ENCODE measurements around the gene IWS1.

IWS1 gene

GRCh38 chr2:127449898-127450297 is 76.4 kb downstream of the IWS1 start:
- Histone ChIP-seq H3K36me3 (ENCODE audit: control insufficient read depth in 2 of 2, insufficient read depth in 2 of 2, low read length in 2 of 2) (no peaks in the 10 kb centered on the region), H3K9me3 (ENCODE audit: control insufficient read depth in 2 of 2, low read length in 2 of 2) (no peaks in the 10 kb centered on the region), H3K27me3 (ENCODE audit: control insufficient read depth in 2 of 2, insufficient read depth in 2 of 2, low read length in 2 of 2) (no peaks in the 10 kb centered on the region), H3K9ac (ENCODE audit: low read depth in 1 of 2, low read length in 2 of 2) (no peak overlapping the region), H3K4me3 (ENCODE audit: low read length in 2 of 2) (no peak overlapping the region), H3K4me1 (ENCODE audit: control insufficient read depth in 2 of 2, insufficient read depth in 2 of 2, low read length in 2 of 2) (peaks cover 9% of the 10 kb centered on the region in 2 donors), H3K27ac (ENCODE audit: low read depth in 2 of 2, low read length in 2 of 2) (no peak overlapping the region)

DNA sequence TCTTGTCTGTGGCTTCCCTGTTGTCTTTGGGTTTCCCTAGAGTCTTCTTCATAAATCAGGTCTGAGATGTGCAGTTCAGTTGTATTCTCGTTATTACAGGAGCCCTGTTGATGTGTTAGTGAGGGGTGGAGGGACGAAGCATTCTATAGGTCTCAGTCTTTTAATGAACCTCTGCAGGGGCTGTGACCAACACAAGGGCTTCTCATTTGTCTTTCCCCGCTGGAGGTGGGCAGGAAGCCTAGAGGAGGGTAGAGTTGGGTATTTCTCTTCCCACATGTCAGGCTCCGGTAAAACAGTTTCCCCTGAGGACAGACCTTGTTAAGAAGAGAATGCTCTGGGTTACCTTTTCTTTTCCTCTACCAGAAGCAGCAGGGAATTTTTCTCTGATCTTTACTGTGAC is 76.9 kb downstream of the IWS1 start:
- H3K27me3 ChIP-seq (ENCODE audit: control insufficient read depth in 2 of 2, insufficient read depth in 2 of 2, low read length in 2 of 2), result no peaks in the 10 kb centered on the region
- no peaks in the 10 kb centered on the region for H3K9me3 ChIP-seq (ENCODE audit: control insufficient read depth in 2 of 2, low read length in 2 of 2)
- peaks cover 5 to 7% of the 10 kb centered on the region in 2 donors for H3K4me1 ChIP-seq (ENCODE audit: control insufficient read depth in 2 of 2, insufficient read depth in 2 of 2, low read length in 2 of 2)
- H3K36me3 ChIP-seq (ENCODE audit: control insufficient read depth in 2 of 2, insufficient read depth in 2 of 2, low read length in 2 of 2), result no peaks in the 10 kb centered on the region
- no peak overlapping the region for H3K27ac ChIP-seq (ENCODE audit: low read depth in 2 of 2, low read length in 2 of 2)
- no peak overlapping the region for H3K4me3 ChIP-seq (ENCODE audit: low read length in 2 of 2)
- H3K9ac ChIP-seq (ENCODE audit: low read depth in 1 of 2, low read length in 2 of 2), result no peak overlapping the region

- no peaks in the 10 kb centered on the region for H3K27me3 ChIP-seq (ENCODE audit: control insufficient read depth in 2 of 2, insufficient read depth in 2 of 2, low read length in 2 of 2)
- H3K9ac ChIP-seq (ENCODE audit: low read depth in 1 of 2, low read length in 2 of 2), result no peak overlapping the region
- no peaks in the 10 kb centered on the region for H3K4me1 ChIP-seq (ENCODE audit: control insufficient read depth in 2 of 2, insufficient read depth in 2 of 2, low read length in 2 of 2)
- no peak overlapping the region for H3K27ac ChIP-seq (ENCODE audit: low read depth in 2 of 2, low read length in 2 of 2)
- no peaks in the 10 kb centered on the region for H3K9me3 ChIP-seq (ENCODE audit: control insufficient read depth in 2 of 2, low read length in 2 of 2)
- no peaks in the 10 kb centered on the region for H3K36me3 ChIP-seq (ENCODE audit: control insufficient read depth in 2 of 2, insufficient read depth in 2 of 2, low read length in 2 of 2)
- H3K4me3 ChIP-seq (ENCODE audit: low read length in 2 of 2), result no peak overlapping the region
Measured at GRCh38 chr2:127448526-127448925, 77.8 kb downstream of the IWS1 start.

- no peaks in the 10 kb centered on the region for H3K9me3 ChIP-seq (ENCODE audit: control insufficient read depth in 2 of 2, low read length in 2 of 2)
- H3K9ac ChIP-seq (ENCODE audit: low read depth in 1 of 2, low read length in 2 of 2), result no peak overlapping the region
- no peak overlapping the region for H3K4me3 ChIP-seq (ENCODE audit: low read length in 2 of 2)
- H3K36me3 ChIP-seq (ENCODE audit: control insufficient read depth in 2 of 2, insufficient read depth in 2 of 2, low read length in 2 of 2), result no peaks in the 10 kb centered on the region
- H3K4me1 ChIP-seq (ENCODE audit: control insufficient read depth in 2 of 2, insufficient read depth in 2 of 2, low read length in 2 of 2), result peaks cover 8% of the 10 kb centered on the region in 2 donors
- H3K27me3 ChIP-seq (ENCODE audit: control insufficient read depth in 2 of 2, insufficient read depth in 2 of 2, low read length in 2 of 2), result no peaks in the 10 kb centered on the region
- H3K27ac ChIP-seq (ENCODE audit: low read depth in 2 of 2, low read length in 2 of 2), result no peak overlapping the region
Measured at GRCh38 chr2:127439343-127439742, 86.9 kb downstream of the IWS1 start.

DNA sequence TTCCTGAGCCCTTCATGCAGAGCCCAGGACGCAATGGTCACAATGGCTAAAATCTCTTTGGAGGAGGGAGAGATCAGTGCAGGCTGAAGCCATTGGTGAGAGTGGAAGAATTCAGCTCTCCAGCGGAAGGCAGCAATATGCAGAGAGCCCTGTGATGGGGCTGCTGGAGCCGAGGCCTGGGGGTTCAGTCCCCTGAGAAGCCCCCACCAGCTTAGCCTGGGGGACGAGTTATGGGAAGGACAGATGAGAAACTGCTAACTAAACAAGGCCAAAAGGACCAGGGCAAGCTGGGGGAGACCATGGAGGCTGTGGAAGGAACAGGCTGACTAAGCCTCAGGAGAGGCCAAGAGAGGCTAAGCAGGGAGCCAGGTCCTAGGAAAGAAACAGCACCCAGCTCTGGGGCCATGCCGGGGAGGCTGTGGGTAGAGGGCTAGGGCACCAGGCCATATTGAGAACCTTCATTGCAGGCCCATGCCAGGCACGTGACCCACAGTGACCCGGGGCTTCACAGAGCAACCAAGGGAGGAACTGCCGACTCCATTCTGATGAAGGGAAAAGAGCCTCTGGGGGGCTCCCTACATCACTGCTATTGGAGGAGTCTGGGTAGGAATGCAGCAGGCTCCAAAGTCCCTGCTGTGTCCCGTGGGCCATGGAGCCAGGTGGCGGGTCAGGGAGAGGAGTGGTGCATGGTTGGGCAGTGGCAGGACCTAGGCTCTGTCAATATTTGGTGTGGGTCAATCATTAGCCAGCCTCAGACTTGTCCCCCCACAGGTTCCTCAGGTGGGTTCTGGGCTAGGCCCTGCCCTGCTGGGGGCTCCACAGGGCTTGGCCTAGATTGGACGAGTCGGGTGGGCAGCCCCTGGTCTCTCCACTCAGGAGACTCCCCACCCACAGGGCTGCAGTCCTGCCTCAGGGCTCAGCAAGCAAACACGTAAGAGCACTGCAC is 88.2 kb downstream of the IWS1 start:
- Histone ChIP-seq H3K27ac (ENCODE audit: low read depth in 2 of 2, low read length in 2 of 2) (no peak overlapping the region), H3K9ac (ENCODE audit: low read depth in 1 of 2, low read length in 2 of 2) (no peak overlapping the region), H3K4me1 (ENCODE audit: control insufficient read depth in 2 of 2, insufficient read depth in 2 of 2, low read length in 2 of 2) (peaks cover 8% of the 10 kb centered on the region in 2 donors), H3K27me3 (ENCODE audit: control insufficient read depth in 2 of 2, insufficient read depth in 2 of 2, low read length in 2 of 2) (no peaks in the 10 kb centered on the region), H3K36me3 (ENCODE audit: control insufficient read depth in 2 of 2, insufficient read depth in 2 of 2, low read length in 2 of 2) (no peaks in the 10 kb centered on the region), H3K4me3 (ENCODE audit: low read length in 2 of 2) (peak overlapping the region in 1 of 2 donors; percentile 7), H3K9me3 (ENCODE audit: control insufficient read depth in 2 of 2, low read length in 2 of 2) (no peaks in the 10 kb centered on the region)

DNA sequence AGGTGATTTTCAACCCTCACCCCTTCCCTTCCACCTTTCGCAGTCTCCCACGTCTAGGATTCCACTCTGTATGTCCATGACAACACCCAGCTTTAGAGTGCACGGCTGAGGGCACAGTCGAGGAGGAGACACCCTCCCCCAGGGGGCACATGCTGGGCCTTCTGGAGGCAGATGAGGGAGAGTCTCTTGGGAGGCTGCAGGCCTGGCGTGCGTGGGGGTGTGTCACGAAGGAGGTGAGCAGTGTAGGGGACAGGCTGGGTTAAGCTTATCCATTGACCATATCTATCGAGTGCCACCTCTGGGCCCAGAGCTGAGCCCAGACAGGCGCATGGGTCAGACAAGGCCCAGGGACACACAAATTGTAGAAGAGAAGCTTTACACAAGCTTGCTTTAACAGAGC is 89.2 kb downstream of the IWS1 start:
- H3K4me3 ChIP-seq (ENCODE audit: low read length in 2 of 2), result no peak overlapping the region
- no peak overlapping the region for H3K9ac ChIP-seq (ENCODE audit: low read depth in 1 of 2, low read length in 2 of 2)
- H3K27ac ChIP-seq (ENCODE audit: low read depth in 2 of 2, low read length in 2 of 2), result no peak overlapping the region
- no peaks in the 10 kb centered on the region for H3K27me3 ChIP-seq (ENCODE audit: control insufficient read depth in 2 of 2, insufficient read depth in 2 of 2, low read length in 2 of 2)
- H3K9me3 ChIP-seq (ENCODE audit: control insufficient read depth in 2 of 2, low read length in 2 of 2), result no peaks in the 10 kb centered on the region
- H3K4me1 ChIP-seq (ENCODE audit: control insufficient read depth in 2 of 2, insufficient read depth in 2 of 2, low read length in 2 of 2), result peaks cover 8% of the 10 kb centered on the region in 2 donors
- H3K36me3 ChIP-seq (ENCODE audit: control insufficient read depth in 2 of 2, insufficient read depth in 2 of 2, low read length in 2 of 2), result no peaks in the 10 kb centered on the region

DNA sequence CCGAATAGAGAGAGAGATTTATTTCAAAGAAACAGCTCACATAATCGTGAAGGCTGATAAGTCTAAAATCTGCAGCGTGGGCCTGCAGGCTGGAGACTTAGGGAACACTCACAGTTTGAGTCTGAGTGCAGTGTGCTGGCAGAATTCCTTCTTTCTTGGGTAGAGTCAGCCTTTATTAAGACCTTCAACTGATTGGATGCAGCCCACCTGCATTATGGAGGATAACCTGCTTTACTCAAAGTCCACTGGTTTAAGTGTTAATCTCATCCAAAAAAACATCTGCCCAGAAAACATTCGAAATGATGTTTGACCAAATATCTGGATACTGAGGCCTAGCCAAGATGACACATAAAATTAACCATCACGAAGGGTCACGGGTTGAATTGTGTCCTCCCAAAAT is 91.8 kb downstream of the IWS1 start:
- no peak overlapping the region for H3K4me3 ChIP-seq (ENCODE audit: low read length in 2 of 2)
- no peak overlapping the region for H3K9ac ChIP-seq (ENCODE audit: low read depth in 1 of 2, low read length in 2 of 2)
- H3K27ac ChIP-seq (ENCODE audit: low read depth in 2 of 2, low read length in 2 of 2), result no peak overlapping the region
- H3K9me3 ChIP-seq (ENCODE audit: control insufficient read depth in 2 of 2, low read length in 2 of 2), result no peaks in the 10 kb centered on the region
- no peaks in the 10 kb centered on the region for H3K36me3 ChIP-seq (ENCODE audit: control insufficient read depth in 2 of 2, insufficient read depth in 2 of 2, low read length in 2 of 2)
- H3K27me3 ChIP-seq (ENCODE audit: control insufficient read depth in 2 of 2, insufficient read depth in 2 of 2, low read length in 2 of 2), result no peaks in the 10 kb centered on the region
- H3K4me1 ChIP-seq (ENCODE audit: control insufficient read depth in 2 of 2, insufficient read depth in 2 of 2, low read length in 2 of 2), result peaks cover 8% of the 10 kb centered on the region in 2 donors

DNA sequence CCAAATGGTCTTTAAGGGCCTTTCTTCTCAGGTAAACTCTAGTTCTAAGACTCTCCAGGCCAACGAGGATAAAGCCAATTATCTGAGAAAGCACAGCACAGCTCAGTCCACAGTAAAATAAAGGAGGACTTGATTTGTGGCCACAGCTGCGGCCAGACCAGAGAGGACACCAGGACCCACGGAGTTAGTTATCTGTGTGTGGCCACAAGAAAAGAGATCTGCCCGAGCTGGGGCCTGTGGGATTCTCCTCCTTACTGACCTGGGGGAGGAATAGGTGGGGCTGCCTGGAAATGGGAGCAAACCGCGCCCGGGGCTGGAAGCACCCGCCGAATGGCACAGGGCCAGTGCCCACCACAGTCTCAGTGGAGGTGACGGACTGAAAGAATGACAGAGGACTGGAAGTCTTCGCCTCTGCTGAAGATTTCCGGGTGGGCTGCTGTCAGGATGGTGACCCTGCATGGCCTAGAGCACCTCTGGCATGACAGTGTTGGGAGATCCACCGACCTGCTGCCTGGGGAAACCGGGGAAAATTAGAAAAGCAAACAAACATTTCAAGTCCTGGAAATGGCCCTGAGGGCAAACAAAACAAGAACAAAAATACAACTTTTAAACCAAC is 94.8 kb downstream of the IWS1 start:
- H3K27ac ChIP-seq (ENCODE audit: low read depth in 2 of 2, low read length in 2 of 2), result no peak overlapping the region

More for the DNA sequence above, 94.8 kb downstream of the IWS1 start:
- Histone ChIP-seq H3K9ac (ENCODE audit: low read depth in 1 of 2, low read length in 2 of 2) (no peak overlapping the region), H3K27me3 (ENCODE audit: control insufficient read depth in 2 of 2, insufficient read depth in 2 of 2, low read length in 2 of 2) (no peaks in the 10 kb centered on the region), H3K36me3 (ENCODE audit: control insufficient read depth in 2 of 2, insufficient read depth in 2 of 2, low read length in 2 of 2) (no peaks in the 10 kb centered on the region), H3K9me3 (ENCODE audit: control insufficient read depth in 2 of 2, low read length in 2 of 2) (no peaks in the 10 kb centered on the region), H3K4me3 (ENCODE audit: low read length in 2 of 2) (no peak overlapping the region), H3K4me1 (ENCODE audit: control insufficient read depth in 2 of 2, insufficient read depth in 2 of 2, low read length in 2 of 2) (no peaks in the 10 kb centered on the region)

Data from mucosa of rectum (tissue), 2 donors.